HL-60/S4 (cell line): ENCODE measurements around the gene TNFSF13B.

Experiments
- in situ Hi-C: fragments of 300-500 bp; cut with MboI; formaldehyde crosslinking; loops from 2 replicates; pipeline ENCODE4 v1.14.3; 2022; ENCODE audit warnings: low sequenced_read_pairs

TNFSF13B gene

GRCh38 chr13:108342369-108343289, 73.1 kb downstream of the TNFSF13B start:
- in situ Hi-C loops = loop anchor here (25.0 kb wide), 1 partner anchor 545 kb away; no protein-coding TSS in a partner anchor

- in situ Hi-C loops = loop anchor here (25.0 kb wide), 1 partner anchor 542 kb away; no protein-coding TSS in a partner anchor
Measured at GRCh38 chr13:108345016-108345415, 75.5 kb downstream of the TNFSF13B start.

- in situ Hi-C loops = loop anchor here (25.0 kb wide), 1 partner anchor 541 kb away; no protein-coding TSS in a partner anchor
Measured at GRCh38 chr13:108346376-108346775, 76.9 kb downstream of the TNFSF13B start.

GRCh38 chr13:108349269-108349668, 79.8 kb downstream of the TNFSF13B start:
- in situ Hi-C loops = loop anchor here (25.0 kb wide), 1 partner anchor 538 kb away; no protein-coding TSS in a partner anchor

- in situ Hi-C loops = no loop called here
Measured at GRCh38 chr13:108350579-108350978, 81.1 kb downstream of the TNFSF13B start.

GRCh38 chr13:108352599-108352998, 83.1 kb downstream of the TNFSF13B start:
- in situ Hi-C loops = no loop called here

GRCh38 chr13:108357228-108357627, 87.7 kb downstream of the TNFSF13B start:
- in situ Hi-C loops = no loop called here
